Measurements from ENCODE around the gene TANGO6. TPM values are rescaled to one million over a fixed set of nuclear protein-coding genes. Genes with fewer than 3 reads are reported as not detected.

TANGO6 gene
- total RNA-seq, 6 donors from 2014 or later: 11.7 to 30.4 (median 15.5) TPM

DNA sequence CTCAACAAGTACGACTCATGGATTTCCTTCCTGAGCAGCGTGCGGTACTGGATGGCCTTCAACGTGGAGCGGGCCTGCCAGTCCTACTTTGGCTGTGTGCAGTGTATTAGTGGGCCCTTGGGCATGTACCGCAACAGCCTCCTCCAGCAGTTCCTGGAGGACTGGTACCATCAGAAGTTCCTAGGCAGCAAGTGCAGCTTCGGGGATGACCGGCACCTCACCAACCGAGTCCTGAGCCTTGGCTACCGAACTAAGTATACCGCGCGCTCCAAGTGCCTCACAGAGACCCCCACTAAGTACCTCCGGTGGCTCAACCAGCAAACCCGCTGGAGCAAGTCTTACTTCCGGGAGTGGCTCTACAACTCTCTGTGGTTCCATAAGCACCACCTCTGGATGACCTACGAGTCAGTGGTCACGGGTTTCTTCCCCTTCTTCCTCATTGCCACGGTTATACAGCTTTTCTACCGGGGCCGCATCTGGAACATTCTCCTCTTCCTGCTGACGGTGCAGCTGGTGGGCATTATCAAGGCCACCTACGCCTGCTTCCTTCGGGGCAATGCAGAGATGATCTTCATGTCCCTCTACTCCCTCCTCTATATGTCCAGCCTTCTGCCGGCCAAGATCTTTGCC is 271.1 kb downstream of the TANGO6 start:
- TF ChIP-seq POLR2A (IDR thresholded peaks at IDR 0.05): no peak
- Histone ChIP-seq H3K4me1 (peaks cover 0 to 17% (median 1%) of the 10 kb centered on the region in 4 donors), H3K9me3 (no peaks in the 10 kb centered on the region), H3K4me3 (no peak overlapping the region), H3K27ac (no peak overlapping the region), H3K36me3 (peaks cover 15 to 63% (median 54%) of the 10 kb centered on the region in 4 donors), H3K27me3 (no peaks in the 10 kb centered on the region)
- no peak for ATAC-seq (ENCODE audit: low FRiP score in 2 of 2)
- 80 to 84% methylated on average over 16 to 25 of the region's 25 CpGs for WGBS, 2 donors
- DNase-seq: no peak

DNA sequence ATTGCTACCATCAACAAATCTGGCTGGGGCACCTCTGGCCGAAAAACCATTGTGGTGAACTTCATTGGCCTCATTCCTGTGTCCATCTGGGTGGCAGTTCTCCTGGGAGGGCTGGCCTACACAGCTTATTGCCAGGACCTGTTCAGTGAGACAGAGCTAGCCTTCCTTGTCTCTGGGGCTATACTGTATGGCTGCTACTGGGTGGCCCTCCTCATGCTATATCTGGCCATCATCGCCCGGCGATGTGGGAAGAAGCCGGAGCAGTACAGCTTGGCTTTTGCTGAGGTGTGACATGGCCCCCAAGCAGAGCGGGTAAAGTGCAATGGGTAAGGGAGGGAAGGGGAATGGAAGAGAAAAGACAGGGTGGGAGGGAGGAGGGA is 271.6 kb downstream of the TANGO6 start:
- H3K36me3 ChIP-seq: peaks cover 19 to 63% (median 54%) of the 10 kb centered on the region in 4 donors
- H3K4me1 ChIP-seq: peaks cover 0 to 17% (median 1%) of the 10 kb centered on the region in 4 donors
- H3K27ac ChIP-seq: no peak overlapping the region
- no peak overlapping the region for H3K4me3 ChIP-seq
- no peaks in the 10 kb centered on the region for H3K9me3 ChIP-seq
- TF ChIP-seq POLR2A (IDR thresholded peaks at IDR 0.05) (no peak), EP300 (IDR thresholded peaks at IDR 0.05) (no peak), POLR2AphosphoS5 (IDR thresholded peaks at IDR 0.05) (no peak)
- TF ChIP-seq, protein P1, sequence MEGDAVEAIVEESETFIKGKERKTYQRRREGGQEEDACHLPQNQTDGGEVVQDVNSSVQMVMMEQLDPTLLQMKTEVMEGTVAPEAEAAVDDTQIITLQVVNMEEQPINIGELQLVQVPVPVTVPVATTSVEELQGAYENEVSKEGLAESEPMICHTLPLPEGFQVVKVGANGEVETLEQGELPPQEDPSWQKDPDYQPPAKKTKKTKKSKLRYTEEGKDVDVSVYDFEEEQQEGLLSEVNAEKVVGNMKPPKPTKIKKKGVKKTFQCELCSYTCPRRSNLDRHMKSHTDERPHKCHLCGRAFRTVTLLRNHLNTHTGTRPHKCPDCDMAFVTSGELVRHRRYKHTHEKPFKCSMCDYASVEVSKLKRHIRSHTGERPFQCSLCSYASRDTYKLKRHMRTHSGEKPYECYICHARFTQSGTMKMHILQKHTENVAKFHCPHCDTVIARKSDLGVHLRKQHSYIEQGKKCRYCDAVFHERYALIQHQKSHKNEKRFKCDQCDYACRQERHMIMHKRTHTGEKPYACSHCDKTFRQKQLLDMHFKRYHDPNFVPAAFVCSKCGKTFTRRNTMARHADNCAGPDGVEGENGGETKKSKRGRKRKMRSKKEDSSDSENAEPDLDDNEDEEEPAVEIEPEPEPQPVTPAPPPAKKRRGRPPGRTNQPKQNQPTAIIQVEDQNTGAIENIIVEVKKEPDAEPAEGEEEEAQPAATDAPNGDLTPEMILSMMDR (IDR thresholded peaks at IDR 0.05): no peak
- no peaks in the 10 kb centered on the region for H3K27me3 ChIP-seq
- DNase-seq (no peak), ATAC-seq (ENCODE audit: low FRiP score in 2 of 2) (no peak)
- WGBS, 2 donors: 95 to 96% methylated on average over 5 to 6 of the region's 6 CpGs

DNA sequence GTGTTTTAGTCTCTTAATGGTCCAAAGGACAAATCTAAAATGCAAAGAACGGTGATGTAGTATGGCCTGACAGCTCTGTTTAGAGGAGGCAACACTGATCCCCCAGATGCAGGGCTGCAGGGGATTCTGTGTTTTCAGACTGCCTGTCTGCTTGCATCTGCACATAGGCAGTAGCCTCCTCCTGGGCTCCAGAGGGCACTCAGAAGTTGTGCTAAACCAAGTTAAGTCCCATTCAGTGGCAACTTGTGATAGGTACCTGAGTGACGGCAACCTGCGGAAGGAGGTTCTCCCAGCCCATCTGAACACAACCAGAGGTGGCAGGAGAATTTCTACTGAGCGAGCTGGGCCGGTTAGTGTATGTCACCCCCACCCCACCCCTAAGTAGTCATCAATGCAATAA is 272.0 kb downstream of the TANGO6 start:
- DNase-seq (no peak), ATAC-seq (ENCODE audit: low FRiP score in 2 of 2) (no peak)
- Histone ChIP-seq H3K4me1 (peaks cover 0 to 17% (median 1%) of the 10 kb centered on the region in 4 donors), H3K9me3 (no peaks in the 10 kb centered on the region), H3K36me3 (peaks cover 18 to 63% (median 58%) of the 10 kb centered on the region in 4 donors), H3K27ac (no peak overlapping the region), H3K4me3 (no peak overlapping the region), H3K27me3 (no peaks in the 10 kb centered on the region)
- 92 to 93% methylated on average over 5 of the region's 5 CpGs for WGBS, 2 donors
- TF ChIP-seq, protein P1 (IDR thresholded peaks at IDR 0.05): no peak
- no peak for TF ChIP-seq POLR2A (IDR thresholded peaks at IDR 0.05)
- TF ChIP-seq POLR2AphosphoS5 (IDR thresholded peaks at IDR 0.05): no peak
- no peak for TF ChIP-seq EP300 (IDR thresholded peaks at IDR 0.05)

DNA sequence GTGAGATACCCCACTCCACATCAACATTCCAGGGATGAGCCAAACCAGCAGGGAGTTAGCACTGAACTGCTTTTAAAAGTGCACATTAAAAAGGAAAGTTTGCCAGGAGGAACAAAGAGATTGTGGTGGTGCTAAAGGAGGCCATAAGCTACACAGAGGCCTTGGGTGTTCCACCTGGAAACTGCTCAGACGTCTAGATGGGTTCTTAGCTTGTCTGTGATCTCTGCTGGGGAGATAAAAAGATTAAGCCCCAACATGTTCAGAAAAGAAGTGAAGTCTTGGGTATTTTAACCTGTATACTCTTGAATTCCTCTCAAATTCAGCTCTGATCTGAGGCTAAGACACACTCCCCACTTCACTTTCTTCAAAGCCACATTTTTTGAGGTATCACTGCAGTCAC is 272.5 kb downstream of the TANGO6 start:
- H3K27me3 ChIP-seq: no peaks in the 10 kb centered on the region
- ATAC-seq (ENCODE audit: low FRiP score in 2 of 2) (no peak), DNase-seq (no peak)
- WGBS, 2 donors: 56 to 80% methylated on average over 1 of the region's 1 CpG
- H3K27ac ChIP-seq: no peak overlapping the region
- TF ChIP-seq POLR2AphosphoS5 (IDR thresholded peaks at IDR 0.05) (no peak), POLR2A (IDR thresholded peaks at IDR 0.05) (no peak), EP300 (IDR thresholded peaks at IDR 0.05) (no peak)
- TF ChIP-seq, protein P1 (IDR thresholded peaks at IDR 0.05): no peak
- peaks cover 14 to 67% (median 61%) of the 10 kb centered on the region in 4 donors for H3K36me3 ChIP-seq
- H3K9me3 ChIP-seq: no peaks in the 10 kb centered on the region
- H3K4me3 ChIP-seq: no peak overlapping the region
- peaks cover 0 to 17% (median 1%) of the 10 kb centered on the region in 4 donors for H3K4me1 ChIP-seq

DNA sequence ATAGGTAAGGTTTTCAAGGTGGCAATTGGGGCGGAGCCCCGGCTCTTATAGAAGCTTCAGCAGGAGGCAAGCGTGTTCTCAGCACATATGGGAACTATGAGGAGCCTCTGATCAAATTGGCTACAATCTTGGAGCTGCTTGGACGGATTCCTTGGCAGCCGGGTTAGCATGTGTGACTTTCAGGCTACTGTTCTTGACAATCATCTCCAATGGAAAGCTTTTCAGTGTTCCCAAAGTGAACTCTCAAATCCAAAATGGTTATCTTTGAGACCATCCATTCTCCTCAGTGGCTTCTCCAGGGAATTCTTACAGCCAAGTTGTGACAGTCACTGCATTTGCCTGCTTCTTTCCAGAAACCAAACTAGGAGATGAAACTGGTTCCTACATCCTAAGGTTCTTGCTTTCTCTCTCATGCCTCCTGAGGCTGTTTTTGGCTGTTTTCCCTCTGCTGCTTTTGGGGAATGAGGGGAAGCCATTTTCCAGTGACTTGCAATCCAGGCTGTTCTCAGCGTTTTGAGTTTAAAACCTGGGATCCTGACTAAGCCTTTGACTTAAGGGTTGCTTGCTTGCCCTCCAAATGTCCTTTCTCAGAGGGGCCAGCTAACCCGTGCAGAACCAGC is 273.0 kb downstream of the TANGO6 start:
- H3K36me3 ChIP-seq: peaks cover 14 to 72% (median 64%) of the 10 kb centered on the region in 4 donors
- H3K4me3 ChIP-seq: no peak overlapping the region
- no peaks in the 10 kb centered on the region for H3K9me3 ChIP-seq
- ATAC-seq (ENCODE audit: low FRiP score in 2 of 2) (no peak), DNase-seq (no peak)
- H3K27ac ChIP-seq: no peak overlapping the region
- no peaks in the 10 kb centered on the region for H3K27me3 ChIP-seq
- peaks cover 0 to 14% (median 1%) of the 10 kb centered on the region in 4 donors for H3K4me1 ChIP-seq
- WGBS, 2 donors: 88 to 92% methylated on average over 7 of the region's 7 CpGs
- no peak for TF ChIP-seq EP300 (IDR thresholded peaks at IDR 0.05)

All from upper lobe of left lung (tissue), 6 donors.